Stimulated activated memory B cell treated with anti-CD40 and anti-IgM and Interleukin-4, amounts not matched to agents 10 μg/mL and 1 μg/mL and 100 μg/mL, for 72 hours (primary cell): ENCODE results near the gene B3GNT7.
A peak's percentile ranks its signal among the peaks of the same experiment; 100 is the strongest.

Experiments used
- ATAC-seq: fragments of 150-1000 bp; cut with Tn5 transposase; 2 replicates; pipeline ENCODE4 v1.10.0; 2021
- H3K27ac Mint-ChIP-seq: one replicate; pipeline ENCODE4 v1.8.0; 2022; ENCODE audit warnings: mild to moderate bottlenecking, mixed read lengths
- H3K27me3 Mint-ChIP-seq: one replicate; pipeline ENCODE4 v1.8.0; 2022; ENCODE audit warnings: mixed read lengths
- H3K36me3 Mint-ChIP-seq: one replicate; pipeline ENCODE4 v1.8.0; 2022; ENCODE audit warnings: mixed read lengths
- H3K4me1 Mint-ChIP-seq: one replicate; pipeline ENCODE4 v1.8.0; 2022; ENCODE audit warnings: mixed read lengths
- H3K4me3 Mint-ChIP-seq: one replicate; pipeline ENCODE4 v1.8.0; 2022; ENCODE audit warnings: mild to moderate bottlenecking, moderate library complexity, mixed read lengths
- H3K9me3 Mint-ChIP-seq: one replicate; pipeline ENCODE4 v1.8.0; 2022; ENCODE audit warnings: mixed read lengths

The B3GNT7 gene

DNA sequence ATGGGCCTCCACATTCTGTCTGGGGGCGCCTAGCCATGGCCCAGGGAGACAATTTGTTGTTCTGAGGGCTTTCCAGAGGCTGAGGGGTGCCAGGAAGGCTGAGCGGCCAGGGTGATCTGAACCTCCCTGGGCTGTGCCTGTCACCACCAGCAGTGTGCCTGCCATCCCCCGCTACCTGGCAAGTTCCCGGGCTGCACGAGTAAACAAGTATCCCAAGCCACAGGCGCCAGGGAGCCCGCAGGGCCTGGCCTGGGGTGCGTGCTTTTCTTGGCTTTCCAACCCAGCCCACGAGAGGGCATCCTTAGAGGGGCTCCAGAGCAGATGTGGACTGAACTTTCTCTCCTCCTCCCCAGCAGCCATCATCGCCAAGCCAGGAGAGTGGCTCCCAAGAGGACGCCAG is 35.1 kb upstream of the B3GNT7 start:
- Mint-ChIP-seq H3K27ac (no peak overlapping the region), H3K4me1 (peaks cover 36% of the 10 kb centered on the region), H3K36me3 (peaks cover 18% of the 10 kb centered on the region), H3K4me3 (no peak overlapping the region), H3K9me3 (no peaks in the 10 kb centered on the region), H3K27me3 (no peaks in the 10 kb centered on the region)
- ATAC-seq, result no peak

- no peak overlapping the region for H3K4me3 Mint-ChIP-seq
- H3K4me1 Mint-ChIP-seq, result peaks cover 36% of the 10 kb centered on the region
- H3K27ac Mint-ChIP-seq, result peak overlapping the region; percentile 89
- H3K9me3 Mint-ChIP-seq, result no peaks in the 10 kb centered on the region
- no peaks in the 10 kb centered on the region for H3K27me3 Mint-ChIP-seq
- ATAC-seq, result no peak
- H3K36me3 Mint-ChIP-seq, result peaks cover 18% of the 10 kb centered on the region
These were observed 34.6 kb upstream of the B3GNT7 start for GRCh38 chr2:231360881-231361371.

DNA sequence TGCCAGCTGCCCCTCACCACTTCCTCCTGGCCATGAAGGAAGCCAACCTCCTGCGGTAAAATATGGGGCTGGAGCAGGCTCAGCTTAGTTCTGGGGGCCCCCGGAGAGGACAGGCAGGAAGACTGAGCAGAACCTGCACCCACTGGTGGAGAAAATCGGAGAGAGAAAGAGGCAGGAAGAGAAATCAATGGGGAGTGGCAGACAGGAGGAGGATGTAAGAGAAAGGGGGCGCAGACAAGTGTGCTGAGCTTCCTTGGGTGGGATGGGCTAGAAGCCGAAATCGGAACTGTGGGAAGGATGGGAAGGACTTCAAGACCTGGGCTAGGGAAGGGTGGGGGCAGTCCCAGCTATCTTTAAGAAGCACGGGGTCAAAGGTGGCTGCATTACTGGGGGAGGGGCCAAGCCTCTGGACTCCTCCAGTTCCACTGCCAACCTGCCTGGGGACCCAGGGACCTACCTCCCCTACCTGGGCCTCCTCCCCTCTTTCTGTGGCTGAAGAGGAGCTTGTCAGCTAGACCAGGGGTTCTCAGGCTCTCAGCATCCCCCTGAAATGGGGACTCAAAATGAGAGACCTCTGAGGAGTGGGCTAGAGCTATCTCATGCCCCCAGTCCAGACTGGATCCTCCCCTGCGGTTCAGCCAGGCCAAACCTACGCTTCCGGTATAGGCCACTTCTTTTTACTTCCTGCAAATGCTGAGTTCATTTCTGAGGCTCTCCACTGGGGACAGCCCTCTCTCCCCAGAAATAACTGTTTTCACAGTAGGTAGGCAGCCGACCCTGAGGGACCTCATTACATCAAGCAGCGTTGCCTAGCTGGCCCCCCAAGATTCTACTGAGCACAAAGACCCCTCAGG is 33.6 kb upstream of the B3GNT7 start:
- H3K4me1 Mint-ChIP-seq, result peaks cover 36% of the 10 kb centered on the region
- H3K4me3 Mint-ChIP-seq, result peak overlapping the region; percentile 25
- no peaks in the 10 kb centered on the region for H3K9me3 Mint-ChIP-seq
- H3K36me3 Mint-ChIP-seq, result peaks cover 18% of the 10 kb centered on the region
- ATAC-seq, result peak; percentile 83
- peak overlapping the region; percentile 89 for H3K27ac Mint-ChIP-seq
- no peaks in the 10 kb centered on the region for H3K27me3 Mint-ChIP-seq

- H3K27me3 Mint-ChIP-seq, result no peaks in the 10 kb centered on the region
- H3K4me3 Mint-ChIP-seq, result no peak overlapping the region
- no peak for ATAC-seq
These were observed 32.8 kb upstream of the B3GNT7 start for GRCh38 chr2:231362555-231363184.

DNA sequence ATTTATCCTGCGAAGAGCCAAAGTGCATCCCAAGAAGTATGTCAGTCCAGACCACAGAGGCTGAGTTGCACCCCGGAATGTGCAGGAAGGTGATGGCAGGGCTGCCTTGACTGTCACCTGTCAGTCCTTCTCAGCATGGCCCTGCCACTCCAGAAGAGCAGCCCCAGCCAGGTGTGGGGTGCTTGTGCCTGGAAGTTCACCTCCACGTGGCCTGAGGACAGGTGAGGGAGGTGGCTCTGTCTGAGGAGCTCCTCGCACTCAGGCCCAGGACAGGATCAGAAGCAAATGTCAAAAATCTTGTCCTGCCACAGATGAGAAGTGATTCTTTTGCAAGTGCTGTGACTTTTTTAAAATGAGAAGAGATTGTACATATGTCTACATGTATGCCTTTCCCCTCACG is 31.4 kb upstream of the B3GNT7 start:
- no peak for ATAC-seq
- no peak overlapping the region for H3K27ac Mint-ChIP-seq
- peaks cover 18% of the 10 kb centered on the region for H3K36me3 Mint-ChIP-seq
- no peak overlapping the region for H3K4me3 Mint-ChIP-seq
- H3K27me3 Mint-ChIP-seq, result no peaks in the 10 kb centered on the region
- H3K4me1 Mint-ChIP-seq, result peaks cover 36% of the 10 kb centered on the region
- H3K9me3 Mint-ChIP-seq, result no peaks in the 10 kb centered on the region

More at GRCh38 chr2:231362555-231363184, 32.8 kb upstream of the B3GNT7 start:
- H3K4me1 Mint-ChIP-seq, result peaks cover 36% of the 10 kb centered on the region
- H3K9me3 Mint-ChIP-seq, result no peaks in the 10 kb centered on the region
- H3K27ac Mint-ChIP-seq, result peak overlapping the region; percentile 89
- H3K36me3 Mint-ChIP-seq, result peaks cover 18% of the 10 kb centered on the region

DNA sequence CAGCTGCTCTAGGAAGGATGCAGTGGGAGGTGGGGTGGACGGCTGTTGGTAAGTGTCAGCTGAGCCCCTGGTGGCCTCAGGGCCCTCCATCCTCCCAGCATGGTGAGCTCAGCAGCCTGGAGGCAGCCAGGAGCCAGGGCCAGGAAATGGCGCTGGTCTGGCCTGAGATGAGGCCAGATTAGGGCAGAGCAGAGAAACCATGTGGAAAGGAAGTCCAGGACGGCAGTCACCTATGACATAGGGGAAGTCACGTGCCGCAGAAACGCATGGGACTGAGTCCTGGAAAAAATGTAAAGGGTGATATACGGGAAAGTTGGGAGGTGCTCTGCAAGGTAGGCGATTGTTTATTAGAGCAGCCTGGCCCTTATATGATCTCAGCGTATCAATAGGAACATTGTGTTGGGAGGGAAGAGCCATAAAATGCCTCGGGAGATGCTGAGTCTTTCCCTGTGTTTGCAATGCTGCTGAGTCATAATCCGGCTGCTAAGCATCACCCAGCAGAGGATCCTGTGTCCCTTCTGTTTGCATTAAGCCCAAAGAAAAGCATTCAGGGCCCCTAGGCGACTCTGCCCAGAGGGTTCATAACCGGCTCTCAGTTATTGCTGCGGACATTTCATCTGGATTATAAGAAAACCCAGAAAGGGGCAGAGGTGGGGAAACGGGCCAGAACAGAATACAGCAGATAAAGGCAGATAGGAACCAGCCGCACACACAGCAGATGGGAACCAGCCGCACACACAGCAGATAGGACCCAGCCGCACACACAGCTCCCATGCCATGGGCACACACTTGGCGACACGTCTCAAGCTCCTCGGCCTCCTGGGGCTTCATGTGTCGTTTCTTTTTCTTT is 30.3 kb upstream of the B3GNT7 start:
- H3K9me3 Mint-ChIP-seq, result no peaks in the 10 kb centered on the region
- no peak overlapping the region for H3K4me3 Mint-ChIP-seq
- peaks cover 36% of the 10 kb centered on the region for H3K4me1 Mint-ChIP-seq
- H3K27ac Mint-ChIP-seq, result no peak overlapping the region
- H3K27me3 Mint-ChIP-seq, result no peaks in the 10 kb centered on the region
- peaks cover 18% of the 10 kb centered on the region for H3K36me3 Mint-ChIP-seq
- ATAC-seq, result no peak

GRCh38 chr2:231367178-231367577 is 28.3 kb upstream of the B3GNT7 start:
- Mint-ChIP-seq H3K27ac (no peak overlapping the region), H3K9me3 (no peaks in the 10 kb centered on the region), H3K36me3 (peaks cover 12% of the 10 kb centered on the region), H3K27me3 (no peaks in the 10 kb centered on the region), H3K4me3 (no peak overlapping the region), H3K4me1 (peaks cover 21% of the 10 kb centered on the region)
- ATAC-seq, result no peak

GRCh38 chr2:231369580-231370428 is 25.7 kb upstream of the B3GNT7 start:
- Mint-ChIP-seq H3K4me3 (no peak overlapping the region), H3K27me3 (no peaks in the 10 kb centered on the region), H3K27ac (no peak overlapping the region), H3K36me3 (peaks cover 4% of the 10 kb centered on the region), H3K4me1 (peaks cover 4% of the 10 kb centered on the region), H3K9me3 (no peaks in the 10 kb centered on the region)
- no peak for ATAC-seq

- Mint-ChIP-seq H3K9me3 (no peaks in the 10 kb centered on the region), H3K27ac (no peak overlapping the region), H3K4me3 (no peak overlapping the region), H3K36me3 (no peaks in the 10 kb centered on the region), H3K27me3 (no peaks in the 10 kb centered on the region), H3K4me1 (no peaks in the 10 kb centered on the region)
- ATAC-seq, result peak; percentile 10
These were observed 25.1 kb upstream of the B3GNT7 start for GRCh38 chr2:231370429-231370748.

DNA sequence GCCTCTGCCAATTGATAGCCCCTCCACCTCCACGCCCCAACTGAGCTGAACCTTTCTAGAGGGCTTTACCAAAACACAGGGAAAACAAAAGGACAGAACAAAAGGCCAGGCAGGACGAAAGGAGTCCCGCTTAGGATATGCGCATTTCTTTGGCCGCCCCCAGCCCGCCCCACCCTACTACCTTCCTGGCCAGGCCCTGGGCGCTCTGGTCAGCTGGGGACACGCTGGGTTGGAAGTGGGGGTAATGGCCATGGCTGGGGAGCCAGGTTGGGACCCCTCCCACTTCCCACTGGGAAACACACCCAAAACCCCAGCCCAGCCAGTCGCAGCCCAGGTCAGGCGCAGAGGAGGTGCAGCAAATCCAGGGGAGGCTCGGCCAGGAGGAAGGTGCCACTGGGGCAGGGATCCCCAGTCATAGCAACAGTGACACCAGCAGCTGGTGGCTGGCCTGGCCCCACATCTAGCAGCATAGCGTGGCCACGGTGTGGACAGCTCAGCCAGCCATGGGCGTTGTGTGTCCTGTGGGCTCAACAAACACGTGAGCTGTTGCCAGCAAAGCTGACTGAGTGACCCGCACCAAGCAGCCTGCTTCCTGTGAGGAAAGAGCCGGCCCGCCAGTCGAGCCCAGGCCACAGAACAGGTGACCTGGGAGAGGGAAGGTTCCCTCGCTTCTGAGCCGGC is 24.6 kb upstream of the B3GNT7 start:
- ATAC-seq, result no peak
- no peaks in the 10 kb centered on the region for H3K4me1 Mint-ChIP-seq
- no peaks in the 10 kb centered on the region for H3K9me3 Mint-ChIP-seq
- H3K27ac Mint-ChIP-seq, result no peak overlapping the region
- H3K27me3 Mint-ChIP-seq, result no peaks in the 10 kb centered on the region
- H3K4me3 Mint-ChIP-seq, result no peak overlapping the region
- no peaks in the 10 kb centered on the region for H3K36me3 Mint-ChIP-seq

GRCh38 chr2:231371430-231372054 is 24.0 kb upstream of the B3GNT7 start:
- Mint-ChIP-seq H3K4me3 (no peak overlapping the region), H3K27me3 (no peaks in the 10 kb centered on the region), H3K36me3 (no peaks in the 10 kb centered on the region), H3K27ac (no peak overlapping the region), H3K4me1 (no peaks in the 10 kb centered on the region), H3K9me3 (no peaks in the 10 kb centered on the region)
- ATAC-seq, result no peak

GRCh38 chr2:231372326-231372725 is 23.2 kb upstream of the B3GNT7 start:
- Mint-ChIP-seq H3K36me3 (no peaks in the 10 kb centered on the region), H3K4me3 (no peak overlapping the region), H3K27ac (no peak overlapping the region), H3K9me3 (no peaks in the 10 kb centered on the region), H3K27me3 (peaks cover 8% of the 10 kb centered on the region), H3K4me1 (no peaks in the 10 kb centered on the region)
- ATAC-seq, result no peak

DNA sequence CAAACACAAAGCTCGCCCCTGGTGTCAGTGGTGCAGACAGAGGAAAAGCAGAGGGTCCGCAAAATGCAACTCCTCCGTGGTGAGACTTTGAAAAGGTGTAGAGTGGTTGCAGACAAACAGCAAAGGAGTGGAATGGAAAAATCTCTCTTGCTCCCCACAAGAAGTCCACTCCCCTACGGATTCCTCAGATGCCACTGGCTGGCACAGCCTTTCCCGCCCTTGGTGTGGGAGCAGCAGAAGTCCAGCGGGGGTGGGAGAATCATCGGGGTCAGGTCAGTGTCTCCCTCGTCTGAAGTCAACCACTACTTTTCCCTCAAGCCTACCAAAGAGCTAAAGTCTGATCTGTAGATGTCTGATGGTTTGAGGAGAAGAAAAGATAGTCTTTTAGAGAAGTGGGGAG is 22.3 kb upstream of the B3GNT7 start:
- no peak for ATAC-seq

More for the DNA sequence above, 22.3 kb upstream of the B3GNT7 start:
- Mint-ChIP-seq H3K9me3 (no peaks in the 10 kb centered on the region), H3K27me3 (peaks cover 9% of the 10 kb centered on the region), H3K27ac (no peak overlapping the region), H3K4me1 (no peaks in the 10 kb centered on the region), H3K36me3 (no peaks in the 10 kb centered on the region), H3K4me3 (no peak overlapping the region)
